ENCODE measurements around the gene MEOX2. TPM values are rescaled to one million over a fixed set of nuclear protein-coding genes. Genes with fewer than 3 reads are reported as not detected.

MEOX2 gene
- total RNA-seq, 1 donor = 13.0 TPM

GRCh38 chr7:15682111-15682510 lies 4.4 kb downstream of the MEOX2 start:
- TF ChIP-seq CTCF (IDR thresholded peaks at IDR 0.05; ENCODE audit: insufficient read depth, low read length) = no peak

GRCh38 chr7:15681631-15682030 lies 4.9 kb downstream of the MEOX2 start:
- no peak for TF ChIP-seq CTCF (IDR thresholded peaks at IDR 0.05; ENCODE audit: insufficient read depth, low read length)
- no peak overlapping the region for H3K4me3 ChIP-seq (ENCODE audit: low read depth, low read length)
- DNase-seq (ENCODE audit: low read depth) = no peak

More at GRCh38 chr7:15682111-15682510, 4.4 kb downstream of the MEOX2 start:
- DNase-seq (ENCODE audit: low read depth) = no peak
- H3K4me3 ChIP-seq (ENCODE audit: low read depth, low read length) = no peak overlapping the region

GRCh38 chr7:15681186-15681585 lies 5.3 kb downstream of the MEOX2 start:
- no peak for TF ChIP-seq CTCF (IDR thresholded peaks at IDR 0.05; ENCODE audit: insufficient read depth, low read length)
- DNase-seq (ENCODE audit: low read depth) = no peak
- no peak overlapping the region for H3K4me3 ChIP-seq (ENCODE audit: low read depth, low read length)

GRCh38 chr7:15680446-15680845 lies 6.0 kb downstream of the MEOX2 start:
- DNase-seq (ENCODE audit: low read depth) = no peak
- TF ChIP-seq CTCF (IDR thresholded peaks at IDR 0.05; ENCODE audit: insufficient read depth, low read length) = no peak
- H3K4me3 ChIP-seq (ENCODE audit: low read depth, low read length) = no peak overlapping the region

- no peak for TF ChIP-seq CTCF (IDR thresholded peaks at IDR 0.05; ENCODE audit: insufficient read depth, low read length)
- H3K4me3 ChIP-seq (ENCODE audit: low read depth, low read length) = no peak overlapping the region
- no peak for DNase-seq (ENCODE audit: low read depth)
These were observed 7.2 kb downstream of the MEOX2 start for GRCh38 chr7:15679306-15679705.

GRCh38 chr7:15678653-15679052 lies 7.8 kb downstream of the MEOX2 start:
- H3K4me3 ChIP-seq (ENCODE audit: low read depth, low read length) = no peak overlapping the region
- no peak for TF ChIP-seq CTCF (IDR thresholded peaks at IDR 0.05; ENCODE audit: insufficient read depth, low read length)
- DNase-seq (ENCODE audit: low read depth) = no peak

GRCh38 chr7:15675379-15675778 lies 11.1 kb downstream of the MEOX2 start:
- TF ChIP-seq CTCF (IDR thresholded peaks at IDR 0.05; ENCODE audit: insufficient read depth, low read length) = no peak
- DNase-seq (ENCODE audit: low read depth) = no peak
- no peak overlapping the region for H3K4me3 ChIP-seq (ENCODE audit: low read depth, low read length)

Measured in fibroblast of the aortic adventitia (primary cell).